Activated effector memory CD4-positive, alpha-beta T cell treated with anti-CD3 and anti-CD28 coated beads, Interleukin-2, amount 50 U/mL, for 16 hours (primary cell): ENCODE measurements around the gene RFC4.

Experiments
- DNase-seq: peaks from one replicate; pipeline ENCODE4 v3.0.0-alpha.2; 2020

The RFC4 gene

GRCh38 chr3:186785495-186786018 lies 20.7 kb downstream of the RFC4 start:
- no peak for DNase-seq

- DNase-seq: no peak
Measured at GRCh38 chr3:186784820-186785494, 21.3 kb downstream of the RFC4 start.

GRCh38 chr3:186783731-186784515 lies 22.4 kb downstream of the RFC4 start:
- DNase-seq: peak; percentile 93

GRCh38 chr3:186783058-186783730 lies 23.1 kb downstream of the RFC4 start, which contains the start of gene EIF4A2:
Gene EIF4A2 (plus strand): TSS chr3:186783577. CDS start chr3:186783611, 34 bp downstream.
- DNase-seq: peak; percentile 97

GRCh38 chr3:186782542-186783057 lies 23.7 kb downstream of the RFC4 start:
- DNase-seq: no peak

- no peak for DNase-seq
Measured at GRCh38 chr3:186779204-186779603, 27.1 kb downstream of the RFC4 start.

- no peak for DNase-seq
Measured at GRCh38 chr3:186775999-186776398, 30.3 kb downstream of the RFC4 start.

- DNase-seq: peak; percentile 87
Measured at GRCh38 chr3:186772701-186773417, 33.4 kb downstream of the RFC4 start.

GRCh38 chr3:186772281-186772694 lies 34.0 kb downstream of the RFC4 start:
- no peak for DNase-seq

GRCh38 chr3:186760897-186761447 lies 45.3 kb downstream of the RFC4 start:
- DNase-seq: no peak

GRCh38 chr3:186760141-186760833 lies 46.0 kb downstream of the RFC4 start:
- no peak for DNase-seq

GRCh38 chr3:186759231-186759930 lies 46.9 kb downstream of the RFC4 start:
- DNase-seq: no peak

GRCh38 chr3:186757686-186758220 lies 48.5 kb downstream of the RFC4 start:
- no peak for DNase-seq

- DNase-seq: no peak
Measured at GRCh38 chr3:186757214-186757613, 49.1 kb downstream of the RFC4 start.

- no peak for DNase-seq
Measured at GRCh38 chr3:186754871-186755270, 51.4 kb downstream of the RFC4 start.

- no peak for DNase-seq
Measured at GRCh38 chr3:186754006-186754405, 52.3 kb downstream of the RFC4 start.

- no peak for DNase-seq
Measured at GRCh38 chr3:186751480-186751879, 54.8 kb downstream of the RFC4 start.

- DNase-seq: no peak
Measured at GRCh38 chr3:186750316-186750715, 56.0 kb downstream of the RFC4 start.

- no peak for DNase-seq
Measured at GRCh38 chr3:186746008-186746407, 60.3 kb downstream of the RFC4 start.

- DNase-seq: no peak
Measured at GRCh38 chr3:186743666-186744065, 62.6 kb downstream of the RFC4 start.
